Measurements from ENCODE around the gene EP400.
"Not testable (repeated sequence)": the region's sequence is repeated elsewhere in the genome, so short reads cannot be mapped to it uniquely, and the experiment has no call there.

EP400 gene

GRCh38 chr12:132095520-132096409 lies 146.0 kb downstream of the EP400 start:
- no peak for TF ChIP-seq CTCF (IDR thresholded peaks at IDR 0.05; ENCODE audit: low read depth, low read length)
- no peak for DNase-seq (ENCODE audit: low read depth in 2 of 2)
- no peak overlapping the region for H3K4me3 ChIP-seq (replicated peaks in 1 of 2; ENCODE audit: low read depth in 2 of 2, low read length in 2 of 2)

- DNase-seq (ENCODE audit: low read depth in 2 of 2) = no peak
- TF ChIP-seq CTCF (IDR thresholded peaks at IDR 0.05; ENCODE audit: low read depth, low read length) = no peak
- H3K4me3 ChIP-seq (replicated peaks in 1 of 2; ENCODE audit: low read depth in 2 of 2, low read length in 2 of 2) = no peak overlapping the region
Observed at GRCh38 chr12:132099739-132100138, 150.0 kb downstream of the EP400 start.

- no peak for TF ChIP-seq CTCF (IDR thresholded peaks at IDR 0.05; ENCODE audit: low read depth, low read length)
- no peak overlapping the region for H3K4me3 ChIP-seq (replicated peaks in 1 of 2; ENCODE audit: low read depth in 2 of 2, low read length in 2 of 2)
Observed at GRCh38 chr12:132100306-132101065, 150.7 kb downstream of the EP400 start.

GRCh38 chr12:132102297-132102696 lies 152.6 kb downstream of the EP400 start:
- TF ChIP-seq CTCF (IDR thresholded peaks at IDR 0.05; ENCODE audit: low read depth, low read length) = no peak
- no peak for DNase-seq (ENCODE audit: low read depth in 2 of 2)
- H3K4me3 ChIP-seq (replicated peaks in 1 of 2; ENCODE audit: low read depth in 2 of 2, low read length in 2 of 2) = no peak overlapping the region

More at GRCh38 chr12:132100306-132101065, 150.7 kb downstream of the EP400 start:
- DNase-seq (ENCODE audit: low read depth in 2 of 2) = no peak

- H3K4me3 ChIP-seq (replicated peaks in 1 of 2; ENCODE audit: low read depth in 2 of 2, low read length in 2 of 2); DNase-seq (ENCODE audit: low read depth in 2 of 2): not testable (repeated sequence)
Observed at GRCh38 chr12:132103072-132103471, 153.3 kb downstream of the EP400 start.

- no peak overlapping the region for H3K4me3 ChIP-seq (replicated peaks in 1 of 2; ENCODE audit: low read depth in 2 of 2, low read length in 2 of 2)
- no peak for TF ChIP-seq CTCF (IDR thresholded peaks at IDR 0.05; ENCODE audit: low read depth, low read length)
- DNase-seq (ENCODE audit: low read depth in 2 of 2) = no peak
Observed at GRCh38 chr12:132103542-132104308, 154.0 kb downstream of the EP400 start.
